ENCODE data around the gene BDKRB2. TPM values are rescaled to one million over a fixed set of nuclear protein-coding genes. Genes with fewer than 3 reads are reported as not detected.
A peak's percentile ranks its signal among the peaks of the same experiment; 100 is the strongest.

The BDKRB2 gene
- total and polyA plus RNA-seq, 2 donors (not counting 1 experiment from before 2014, with no cell fraction given): 24.0 to 91.5 TPM

DNA sequence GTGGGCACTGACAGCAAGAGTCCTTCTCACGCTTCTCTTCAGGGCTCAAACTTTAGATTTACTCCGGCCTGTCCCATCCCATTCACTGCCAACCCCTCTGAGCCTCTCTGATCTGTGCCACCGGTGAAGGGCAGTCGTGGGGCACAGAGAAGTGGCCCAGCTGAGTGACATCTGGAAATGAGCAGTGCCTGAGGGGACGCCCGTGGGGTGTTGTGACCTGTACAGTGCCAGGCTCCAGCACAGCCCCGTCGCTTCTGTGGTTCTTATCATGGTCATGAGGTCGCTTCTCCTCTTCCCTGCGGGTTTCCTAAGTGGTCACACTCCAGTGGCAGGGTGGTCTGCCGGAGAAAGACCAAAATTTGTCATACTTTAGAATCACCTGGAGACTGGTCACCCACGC, 4.1 kb downstream of the BDKRB2 start:
- Histone ChIP-seq H3K4me3 (replicated peaks in 1 of 4; ENCODE audit: control extremely low read depth in 1 of 4, insufficient read depth in 1 of 4, low read depth in 3 of 4, low read length in 4 of 4) (peak overlapping the region in 1 of 4 experiments; percentile 81), H3K4me1 (ENCODE audit: control insufficient read depth, extremely low read depth, insufficient read depth, low read length) (peaks cover 7% of the 10 kb centered on the region), H3K36me3 (ENCODE audit: control insufficient read depth, insufficient read depth, low read length) (no peaks in the 10 kb centered on the region), H3K9me3 (ENCODE audit: control insufficient read depth, insufficient read depth, low read depth, low read length) (no peaks in the 10 kb centered on the region), H3K9ac (ENCODE audit: insufficient read depth, low read length) (no peak overlapping the region), H4K20me1 (ENCODE audit: control insufficient read depth, extremely low read depth, insufficient read depth, low read length) (no peaks in the 10 kb centered on the region), H3K27me3 (ENCODE audit: control insufficient read depth, insufficient read depth, low read length) (no peaks in the 10 kb centered on the region), H3K27ac (ENCODE audit: insufficient read depth, low read length) (no peak overlapping the region), H2AFZ (ENCODE audit: low read length) (no peak overlapping the region), H3K79me2 (ENCODE audit: control insufficient read depth, insufficient read depth, low read length) (peaks cover 3% of the 10 kb centered on the region), H3K4me2 (ENCODE audit: extremely low read depth, insufficient read depth, low read length) (no peak overlapping the region)
- no peak for DNase-seq (ENCODE audit: low read depth in 2 of 2)
- TF ChIP-seq EZH2 (IDR thresholded peaks at IDR 0.05; ENCODE audit: low read length, missing control alignments): no peak
- TF ChIP-seq, protein P1, sequence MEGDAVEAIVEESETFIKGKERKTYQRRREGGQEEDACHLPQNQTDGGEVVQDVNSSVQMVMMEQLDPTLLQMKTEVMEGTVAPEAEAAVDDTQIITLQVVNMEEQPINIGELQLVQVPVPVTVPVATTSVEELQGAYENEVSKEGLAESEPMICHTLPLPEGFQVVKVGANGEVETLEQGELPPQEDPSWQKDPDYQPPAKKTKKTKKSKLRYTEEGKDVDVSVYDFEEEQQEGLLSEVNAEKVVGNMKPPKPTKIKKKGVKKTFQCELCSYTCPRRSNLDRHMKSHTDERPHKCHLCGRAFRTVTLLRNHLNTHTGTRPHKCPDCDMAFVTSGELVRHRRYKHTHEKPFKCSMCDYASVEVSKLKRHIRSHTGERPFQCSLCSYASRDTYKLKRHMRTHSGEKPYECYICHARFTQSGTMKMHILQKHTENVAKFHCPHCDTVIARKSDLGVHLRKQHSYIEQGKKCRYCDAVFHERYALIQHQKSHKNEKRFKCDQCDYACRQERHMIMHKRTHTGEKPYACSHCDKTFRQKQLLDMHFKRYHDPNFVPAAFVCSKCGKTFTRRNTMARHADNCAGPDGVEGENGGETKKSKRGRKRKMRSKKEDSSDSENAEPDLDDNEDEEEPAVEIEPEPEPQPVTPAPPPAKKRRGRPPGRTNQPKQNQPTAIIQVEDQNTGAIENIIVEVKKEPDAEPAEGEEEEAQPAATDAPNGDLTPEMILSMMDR (conservative IDR thresholded peaks at IDR 0.05 in 1 of 2, IDR thresholded peaks at IDR 0.05 in 1 of 2; ENCODE audit: low read depth in 1 of 2, low read length in 2 of 2): no peak

DNA sequence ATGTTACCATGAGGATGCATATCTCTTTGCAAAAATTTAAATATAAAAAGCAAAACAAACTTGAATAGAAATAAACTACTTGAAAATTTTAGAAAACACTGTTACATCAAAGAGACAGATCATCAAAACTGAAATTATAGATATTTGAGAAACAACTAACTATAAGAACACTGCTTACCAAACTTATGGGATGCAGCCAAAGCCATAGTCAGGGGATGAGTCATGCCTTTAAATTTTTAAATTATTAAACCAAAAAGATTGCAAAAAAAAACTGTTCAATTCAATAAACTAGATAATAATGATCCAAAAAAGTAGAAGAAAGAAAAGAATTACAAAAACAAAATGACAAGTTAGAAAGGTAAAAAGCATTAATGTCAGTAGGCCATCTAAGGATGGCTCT, 7.5 kb downstream of the BDKRB2 start:
- Histone ChIP-seq H3K4me2 (ENCODE audit: extremely low read depth, insufficient read depth, low read length) (no peak overlapping the region), H3K36me3 (ENCODE audit: control insufficient read depth, insufficient read depth, low read length) (no peaks in the 10 kb centered on the region), H3K4me1 (ENCODE audit: control insufficient read depth, extremely low read depth, insufficient read depth, low read length) (no peaks in the 10 kb centered on the region), H3K27ac (ENCODE audit: insufficient read depth, low read length) (no peak overlapping the region), H2AFZ (ENCODE audit: low read length) (no peak overlapping the region), H3K9ac (ENCODE audit: insufficient read depth, low read length) (no peak overlapping the region), H3K9me3 (ENCODE audit: control insufficient read depth, insufficient read depth, low read depth, low read length) (no peaks in the 10 kb centered on the region), H4K20me1 (ENCODE audit: control insufficient read depth, extremely low read depth, insufficient read depth, low read length) (no peaks in the 10 kb centered on the region), H3K79me2 (ENCODE audit: control insufficient read depth, insufficient read depth, low read length) (no peaks in the 10 kb centered on the region), H3K4me3 (replicated peaks in 1 of 4; ENCODE audit: control extremely low read depth in 1 of 4, insufficient read depth in 1 of 4, low read depth in 3 of 4, low read length in 4 of 4) (no peak overlapping the region), H3K27me3 (ENCODE audit: control insufficient read depth, insufficient read depth, low read length) (no peaks in the 10 kb centered on the region)
- no peak for TF ChIP-seq EZH2 (IDR thresholded peaks at IDR 0.05; ENCODE audit: low read length, missing control alignments)
- TF ChIP-seq, protein P1 (conservative IDR thresholded peaks at IDR 0.05 in 1 of 2, IDR thresholded peaks at IDR 0.05 in 1 of 2; ENCODE audit: low read depth in 1 of 2, low read length in 2 of 2): no peak
- DNase-seq (ENCODE audit: low read depth in 2 of 2): peak in 1 of 2 donors; percentile 49

DNA sequence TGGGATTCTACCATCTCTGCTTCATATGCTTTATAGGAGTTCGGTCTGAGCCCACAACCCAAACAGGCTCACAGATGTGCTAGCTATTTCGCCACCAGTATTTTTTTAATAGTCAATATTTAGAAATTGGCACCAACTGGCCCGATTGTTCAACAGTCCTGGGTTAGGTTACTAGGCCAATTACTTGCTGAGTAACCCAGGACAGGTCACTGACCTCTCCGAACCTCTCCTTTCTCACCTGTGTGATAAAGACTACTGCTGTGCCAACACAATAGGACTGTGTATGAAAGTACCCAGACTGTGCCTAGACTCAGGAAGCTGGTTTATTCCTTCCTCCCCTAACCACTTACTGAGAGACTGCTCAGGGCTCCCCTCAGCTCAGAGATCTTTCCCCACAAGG, 8.3 kb downstream of the BDKRB2 start:
- Histone ChIP-seq H3K27ac (ENCODE audit: insufficient read depth, low read length) (no peak overlapping the region), H3K27me3 (ENCODE audit: control insufficient read depth, insufficient read depth, low read length) (no peaks in the 10 kb centered on the region), H3K4me2 (ENCODE audit: extremely low read depth, insufficient read depth, low read length) (no peak overlapping the region), H3K4me1 (ENCODE audit: control insufficient read depth, extremely low read depth, insufficient read depth, low read length) (no peaks in the 10 kb centered on the region), H3K36me3 (ENCODE audit: control insufficient read depth, insufficient read depth, low read length) (no peaks in the 10 kb centered on the region), H3K9me3 (ENCODE audit: control insufficient read depth, insufficient read depth, low read depth, low read length) (no peaks in the 10 kb centered on the region), H3K9ac (ENCODE audit: insufficient read depth, low read length) (no peak overlapping the region), H3K4me3 (replicated peaks in 1 of 4; ENCODE audit: control extremely low read depth in 1 of 4, insufficient read depth in 1 of 4, low read depth in 3 of 4, low read length in 4 of 4) (no peak overlapping the region), H3K79me2 (ENCODE audit: control insufficient read depth, insufficient read depth, low read length) (no peaks in the 10 kb centered on the region), H2AFZ (ENCODE audit: low read length) (no peak overlapping the region), H4K20me1 (ENCODE audit: control insufficient read depth, extremely low read depth, insufficient read depth, low read length) (no peaks in the 10 kb centered on the region)
- no peak for DNase-seq (ENCODE audit: low read depth in 2 of 2)
- TF ChIP-seq EZH2 (IDR thresholded peaks at IDR 0.05; ENCODE audit: low read length, missing control alignments): no peak
- TF ChIP-seq, protein P1 (conservative IDR thresholded peaks at IDR 0.05 in 1 of 2, IDR thresholded peaks at IDR 0.05 in 1 of 2; ENCODE audit: low read depth in 1 of 2, low read length in 2 of 2): no peak
